Gastrocnemius medialis (tissue), 4 donors: ENCODE data around the gene CLSTN1. TPM values are rescaled to one million over a fixed set of nuclear protein-coding genes. Genes with fewer than 3 reads are reported as not detected.
A peak's percentile ranks its signal among the peaks of the same experiment; 100 is the strongest.

Source experiments
- ATAC-seq, 2 donors: fragments of 150-250 bp; one replicate each; pipeline ENCODE4 v1.9.1; 2016
- DNase-seq, 2 donors: peaks; one replicate each; pipeline ENCODE4 v3.0.0-alpha.2; 2019
- H3K27ac ChIP-seq, 4 donors: fragments of 200-600 bp; sonication (generic); 1 replicate in 1 of 4; 2 replicates in 3 of 4; pipeline ENCODE4 v1.5.1; 2016 to 2018; ENCODE audit warnings: mild to moderate bottlenecking in 2 of 4, moderate library complexity in 1 of 4
- H3K27me3 ChIP-seq, 3 donors: fragments of 200-600 bp; sonication (generic) in 2 of 3; 1 replicate in 1 of 3; 2 replicates in 2 of 3; pipeline versions ENCODE4 v1.5.1 to v1.6.0; 2016 to 2019; ENCODE audit warnings: mild to moderate bottlenecking in 1 of 3, moderate library complexity in 1 of 3
- H3K36me3 ChIP-seq, 2 donors: fragments of 200-600 bp; sonication (generic) in 1 of 2; one replicate each; pipeline ENCODE4 v1.5.1; 2017 to 2018
- H3K4me1 ChIP-seq, 2 donors: fragments of 200-600 bp; sonication (generic) in 1 of 2; one replicate each; pipeline ENCODE4 v1.5.1; 2016 to 2017; ENCODE audit warnings: mild to moderate bottlenecking in 2 of 2
- H3K4me3 ChIP-seq, 4 donors: fragments of 200-600 bp; sonication (generic) in 3 of 4; 1 replicate in 1 of 4; 2 replicates in 3 of 4; pipeline ENCODE4 v1.5.1; 2016 to 2019; ENCODE audit warnings: mild to moderate bottlenecking in 2 of 4
- H3K9me3 ChIP-seq, 3 donors: fragments of 200-600 bp; sonication (generic) in 2 of 3; 1 replicate in 1 of 3; 2 replicates in 2 of 3; pipeline ENCODE4 v1.5.1; 2016 to 2019
- POLR2A ChIP-seq, 2 donors: fragments of 450-650 bp; IDR thresholded peaks; one replicate each; pipeline ENCODE4 v1.6.1; 2017; ENCODE audit warnings: antibody characterized with exemption in 2 of 2, mild to moderate bottlenecking in 2 of 2, moderate library complexity in 2 of 2
- in situ Hi-C, 4 donors: fragments of 200-750 bp; cut with MboI; loops; one replicate each; pipeline versions ENCODE4 v1.15.0 to v1.8.0; 2017; ENCODE audit warnings: low sequenced_read_pairs in 4 of 4
- intact Hi-C: fragments of 100-400 bp; cut with DNase I; formaldehyde crosslinking; loops from one replicate; pipeline ENCODE4 v1.15.1; 2023; ENCODE audit warnings: low total_unique reads
- total RNA-seq, 4 donors: library from RNA; depleted of rRNA; stranded (reverse); fragments of >200 nt; gene quantifications; one replicate each; pipeline versions ENCODE4 v1.1.0 to v1.2.3, GENCODE V29; 2016
- TF ChIP-seq, protein P1 (sequence below), 5 experiments: fragments of 450-650 bp in 3 of 5; fragments of 200-600 bp in 2 of 5; sonication (generic) in 2 of 5; IDR thresholded peaks in 4 of 5; conservative IDR thresholded peaks in 1 of 5; 1 replicate in 4 of 5; 2 replicates in 1 of 5; pipeline ENCODE4 v1.5.1; 2016 to 2019; ENCODE audit warnings: antibody characterized with exemption in 5 of 5, mild to moderate bottlenecking in 3 of 5, moderate library complexity in 3 of 5

Gene CLSTN1
- total RNA-seq, 4 donors from 2014 or later: 8.5 to 25.7 (median 22.0) TPM

DNA sequence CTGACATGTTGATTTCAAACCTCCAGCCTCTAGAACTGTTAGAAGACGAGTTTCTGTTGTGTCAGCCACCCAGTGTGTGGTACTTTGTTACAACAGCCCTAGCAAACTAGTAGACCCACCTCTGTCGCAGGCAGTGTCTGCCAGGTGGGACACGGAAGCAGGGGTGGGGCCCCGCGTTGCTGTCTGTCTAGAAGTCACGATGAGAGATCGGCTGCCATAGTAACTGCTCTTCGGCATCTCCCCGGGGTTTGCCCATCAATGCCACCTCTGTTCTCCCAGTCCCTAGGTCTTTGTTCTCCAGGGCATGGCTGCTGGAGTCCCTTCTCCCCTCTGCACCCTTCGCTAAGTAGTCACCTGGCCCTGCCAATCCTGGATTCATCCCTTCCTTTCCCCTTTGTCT is 15.2 kb upstream of the CLSTN1 start:
- in situ Hi-C loops: no loop called here
- no peak for ATAC-seq

DNA sequence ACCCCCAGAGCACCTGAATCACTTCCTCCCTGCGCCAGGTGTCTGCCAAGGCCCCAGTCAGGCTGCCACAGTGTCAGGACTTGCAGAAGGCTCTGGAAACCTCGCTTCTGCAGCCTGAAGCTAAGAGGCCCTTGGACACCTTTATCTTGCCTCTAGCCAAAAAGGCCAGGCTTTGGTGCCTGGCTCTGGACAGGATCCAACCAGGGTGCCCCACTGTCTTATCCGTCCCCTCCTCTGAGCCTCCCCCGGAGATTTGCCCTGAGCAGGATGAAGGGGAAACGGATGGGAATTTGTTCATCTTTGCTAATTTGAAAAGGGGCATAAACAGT is 12.8 kb upstream of the CLSTN1 start:
- Histone ChIP-seq H3K4me3 (no peak overlapping the region), H3K36me3 (no peaks in the 10 kb centered on the region), H3K27me3 (no peaks in the 10 kb centered on the region), H3K4me1 (peaks cover 0 to 16% of the 10 kb centered on the region in 2 donors), H3K27ac (no peak overlapping the region), H3K9me3 (no peaks in the 10 kb centered on the region)
- TF ChIP-seq, protein P1, sequence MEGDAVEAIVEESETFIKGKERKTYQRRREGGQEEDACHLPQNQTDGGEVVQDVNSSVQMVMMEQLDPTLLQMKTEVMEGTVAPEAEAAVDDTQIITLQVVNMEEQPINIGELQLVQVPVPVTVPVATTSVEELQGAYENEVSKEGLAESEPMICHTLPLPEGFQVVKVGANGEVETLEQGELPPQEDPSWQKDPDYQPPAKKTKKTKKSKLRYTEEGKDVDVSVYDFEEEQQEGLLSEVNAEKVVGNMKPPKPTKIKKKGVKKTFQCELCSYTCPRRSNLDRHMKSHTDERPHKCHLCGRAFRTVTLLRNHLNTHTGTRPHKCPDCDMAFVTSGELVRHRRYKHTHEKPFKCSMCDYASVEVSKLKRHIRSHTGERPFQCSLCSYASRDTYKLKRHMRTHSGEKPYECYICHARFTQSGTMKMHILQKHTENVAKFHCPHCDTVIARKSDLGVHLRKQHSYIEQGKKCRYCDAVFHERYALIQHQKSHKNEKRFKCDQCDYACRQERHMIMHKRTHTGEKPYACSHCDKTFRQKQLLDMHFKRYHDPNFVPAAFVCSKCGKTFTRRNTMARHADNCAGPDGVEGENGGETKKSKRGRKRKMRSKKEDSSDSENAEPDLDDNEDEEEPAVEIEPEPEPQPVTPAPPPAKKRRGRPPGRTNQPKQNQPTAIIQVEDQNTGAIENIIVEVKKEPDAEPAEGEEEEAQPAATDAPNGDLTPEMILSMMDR (IDR thresholded peaks at IDR 0.05 in 4 of 5, conservative IDR thresholded peaks at IDR 0.05 in 1 of 5): no peak
- TF ChIP-seq POLR2A (IDR thresholded peaks at IDR 0.05): no peak
- DNase-seq: no peak
- in situ Hi-C loops: no loop called here
- no peak for ATAC-seq
- intact Hi-C loops: no loop called here

More for the DNA sequence above, 15.2 kb upstream of the CLSTN1 start:
- intact Hi-C loops: no loop called here
- TF ChIP-seq, protein P1 (IDR thresholded peaks at IDR 0.05 in 4 of 5, conservative IDR thresholded peaks at IDR 0.05 in 1 of 5): no peak
- TF ChIP-seq POLR2A (IDR thresholded peaks at IDR 0.05): no peak
- Histone ChIP-seq H3K4me1 (peaks cover 0 to 16% of the 10 kb centered on the region in 2 donors), H3K36me3 (no peaks in the 10 kb centered on the region), H3K27me3 (no peaks in the 10 kb centered on the region), H3K27ac (no peak overlapping the region), H3K4me3 (no peak overlapping the region), H3K9me3 (no peaks in the 10 kb centered on the region)
- DNase-seq: no peak

DNA sequence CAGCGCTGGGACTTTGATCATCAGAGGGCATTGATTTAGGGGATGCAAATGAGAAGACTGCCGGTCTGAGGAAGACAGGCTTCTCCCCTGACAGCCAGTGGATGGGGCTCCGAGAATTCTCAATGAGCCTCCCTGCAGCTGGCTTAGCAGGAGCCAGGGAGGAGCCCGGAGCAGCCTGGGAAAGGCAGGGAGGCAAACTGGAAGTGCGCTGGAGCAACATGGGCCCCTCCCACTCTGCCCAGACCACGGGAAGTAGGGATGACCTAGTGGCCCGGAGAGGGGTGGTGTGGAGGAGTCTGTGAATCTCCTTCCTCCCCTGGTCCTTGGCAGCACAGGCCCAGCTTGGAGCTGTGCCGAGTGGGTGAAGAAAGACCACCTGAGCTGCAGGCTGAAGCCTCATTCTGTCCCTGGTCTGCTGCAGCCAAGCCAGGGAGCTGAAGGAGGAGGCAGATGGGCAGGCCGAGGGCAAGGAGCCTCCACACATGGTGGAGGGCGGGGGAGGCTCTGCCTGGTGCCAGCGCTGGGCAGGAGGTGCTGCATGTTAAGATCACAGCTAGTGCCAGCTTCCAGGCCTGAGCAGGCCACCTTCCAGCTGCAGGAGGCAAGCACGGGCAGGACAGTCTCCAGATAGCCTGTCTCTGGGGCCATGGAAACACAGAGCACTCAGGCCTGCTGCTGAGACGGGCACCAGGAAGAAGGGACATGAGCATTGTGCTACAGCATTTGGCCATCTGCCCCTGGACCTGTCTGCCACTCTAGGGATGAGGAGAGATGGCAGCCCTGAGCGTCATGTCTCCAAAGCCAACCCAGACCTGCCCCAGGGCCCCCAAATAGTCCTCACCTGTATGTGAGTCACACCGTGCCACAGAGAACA is 12.2 kb upstream of the CLSTN1 start:
- in situ Hi-C loops: no loop called here
- intact Hi-C loops: no loop called here
- H3K4me1 ChIP-seq: peaks cover 0 to 16% of the 10 kb centered on the region in 2 donors
- no peaks in the 10 kb centered on the region for H3K36me3 ChIP-seq
- DNase-seq: peak in 1 of 2 donors; percentile 37
- no peaks in the 10 kb centered on the region for H3K9me3 ChIP-seq
- ATAC-seq: peak; percentile 30 to 58
- no peak overlapping the region for H3K4me3 ChIP-seq
- no peak for TF ChIP-seq POLR2A (IDR thresholded peaks at IDR 0.05)
- TF ChIP-seq, protein P1 (IDR thresholded peaks at IDR 0.05 in 4 of 5, conservative IDR thresholded peaks at IDR 0.05 in 1 of 5): no peak
- H3K27me3 ChIP-seq: no peaks in the 10 kb centered on the region
- H3K27ac ChIP-seq: no peak overlapping the region

DNA sequence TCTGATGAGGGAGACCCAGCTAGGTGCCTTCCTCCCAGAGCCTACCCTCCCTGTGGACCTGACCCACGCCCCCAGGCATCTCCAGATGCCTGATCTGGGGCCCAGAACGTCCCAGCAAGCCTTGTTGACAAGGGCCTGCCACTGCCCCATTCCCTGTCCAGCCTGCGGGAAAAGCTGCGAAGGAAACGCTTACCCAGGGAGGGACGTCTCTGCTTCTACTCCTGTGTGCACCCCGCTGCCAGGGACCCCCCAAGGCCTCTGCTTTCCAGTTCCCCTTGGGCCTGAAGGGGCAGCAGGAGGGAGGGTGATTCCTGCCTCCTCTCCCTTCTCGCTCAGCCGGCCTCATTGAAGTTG is 11.6 kb upstream of the CLSTN1 start:
- TF ChIP-seq, protein P1 (IDR thresholded peaks at IDR 0.05 in 4 of 5, conservative IDR thresholded peaks at IDR 0.05 in 1 of 5): no peak
- TF ChIP-seq POLR2A (IDR thresholded peaks at IDR 0.05): no peak
- Histone ChIP-seq H3K27me3 (no peaks in the 10 kb centered on the region), H3K9me3 (no peaks in the 10 kb centered on the region), H3K36me3 (no peaks in the 10 kb centered on the region), H3K4me1 (peaks cover 0 to 15% of the 10 kb centered on the region in 2 donors), H3K4me3 (no peak overlapping the region), H3K27ac (no peak overlapping the region)
- intact Hi-C loops (no loop called here), in situ Hi-C loops (no loop called here)
- DNase-seq: no peak
- ATAC-seq: no peak
